Nephron (organoid): ENCODE results near the gene MICALL2.

Experiments
- H3K27ac Mint-ChIP-seq, 3 experiments: 2 replicates each; pipeline ENCODE4 v1.8.0; 2020; ENCODE audit warnings: mixed read lengths in 3 of 3, mild to moderate bottlenecking in 2 of 3, moderate library complexity in 1 of 3
- H3K27me3 Mint-ChIP-seq: 2 replicates; pipeline ENCODE4 v1.8.0; 2021; ENCODE audit warnings: low read depth, mild to moderate bottlenecking, moderate library complexity, mixed read lengths
- H3K36me3 Mint-ChIP-seq: 2 replicates; pipeline ENCODE4 v1.8.0; 2020; ENCODE audit warnings: low read depth, mixed read lengths
- H3K4me1 Mint-ChIP-seq: 2 replicates; pipeline ENCODE4 v1.8.0; 2020; ENCODE audit warnings: mixed read lengths
- H3K4me3 Mint-ChIP-seq, 3 experiments: 2 replicates each; pipeline ENCODE4 v1.8.0; 2020; ENCODE audit warnings: mild to moderate bottlenecking in 3 of 3, mixed read lengths in 3 of 3, moderate library complexity in 2 of 3
- H3K9me3 Mint-ChIP-seq: 2 replicates; pipeline ENCODE4 v1.8.0; 2020; ENCODE audit warnings: mixed read lengths
- CTCF ChIP-seq, 3 experiments: fragments of 200-600 bp; sonication (generic); IDR thresholded peaks; one replicate each; pipeline ENCODE4 v1.5.0; 2021; ENCODE audit warnings: antibody characterized with exemption in 3 of 3; ENCODE audit not compliant: unreplicated experiment in 3 of 3

Gene MICALL2

GRCh38 chr7:1386623-1387220 is 72.5 kb downstream of the MICALL2 start:
- no peak overlapping the region for H3K27ac Mint-ChIP-seq
- no peaks in the 10 kb centered on the region for H3K4me1 Mint-ChIP-seq

GRCh38 chr7:1385809-1386622 is 73.3 kb downstream of the MICALL2 start:
- Mint-ChIP-seq H3K27ac (no peak overlapping the region), H3K36me3 (no peaks in the 10 kb centered on the region), H3K4me1 (no peaks in the 10 kb centered on the region), H3K27me3 (peaks cover 60% of the 10 kb centered on the region), H3K9me3 (peaks cover 2% of the 10 kb centered on the region), H3K4me3 (no peak overlapping the region)
- TF ChIP-seq CTCF (IDR thresholded peaks at IDR 0.05; ENCODE audit: unreplicated experiment in 3 of 3): no peak

More at GRCh38 chr7:1386623-1387220, 72.5 kb downstream of the MICALL2 start:
- Mint-ChIP-seq H3K9me3 (peaks cover 2% of the 10 kb centered on the region), H3K4me3 (no peak overlapping the region), H3K27me3 (peaks cover 64% of the 10 kb centered on the region), H3K36me3 (no peaks in the 10 kb centered on the region)
- TF ChIP-seq CTCF (IDR thresholded peaks at IDR 0.05; ENCODE audit: unreplicated experiment in 3 of 3): no peak

GRCh38 chr7:1385086-1385808 is 74.0 kb downstream of the MICALL2 start:
- Mint-ChIP-seq H3K27ac (no peak overlapping the region), H3K9me3 (no peaks in the 10 kb centered on the region), H3K36me3 (no peaks in the 10 kb centered on the region), H3K4me3 (no peak overlapping the region), H3K27me3 (peaks cover 55% of the 10 kb centered on the region), H3K4me1 (no peaks in the 10 kb centered on the region)
- TF ChIP-seq CTCF (IDR thresholded peaks at IDR 0.05; ENCODE audit: unreplicated experiment in 3 of 3): no peak
